ENCODE measurements around the gene SH3BP1. TPM values are rescaled to one million over a fixed set of nuclear protein-coding genes. Genes with fewer than 3 reads are reported as not detected.

Gene SH3BP1
- total RNA-seq, 1 experiment from 2014 or later, result 39.4 TPM

DNA sequence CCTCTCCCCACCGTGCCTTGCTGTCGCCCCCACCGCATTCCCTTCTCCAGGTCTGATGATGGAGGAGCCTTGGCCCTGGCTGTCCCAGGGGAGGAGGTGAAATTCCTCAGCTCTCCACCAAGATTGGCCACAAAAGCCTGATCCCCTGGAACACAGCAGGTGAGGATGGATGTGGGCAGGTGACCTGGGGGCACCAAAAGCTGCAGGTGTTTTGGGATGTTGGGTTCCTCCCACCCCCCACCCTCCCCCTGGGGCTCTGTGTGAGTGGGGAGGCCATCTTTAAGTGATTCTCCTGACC is 58.0 kb downstream of the SH3BP1 start (continued):
- TF ChIP-seq, protein P1, sequence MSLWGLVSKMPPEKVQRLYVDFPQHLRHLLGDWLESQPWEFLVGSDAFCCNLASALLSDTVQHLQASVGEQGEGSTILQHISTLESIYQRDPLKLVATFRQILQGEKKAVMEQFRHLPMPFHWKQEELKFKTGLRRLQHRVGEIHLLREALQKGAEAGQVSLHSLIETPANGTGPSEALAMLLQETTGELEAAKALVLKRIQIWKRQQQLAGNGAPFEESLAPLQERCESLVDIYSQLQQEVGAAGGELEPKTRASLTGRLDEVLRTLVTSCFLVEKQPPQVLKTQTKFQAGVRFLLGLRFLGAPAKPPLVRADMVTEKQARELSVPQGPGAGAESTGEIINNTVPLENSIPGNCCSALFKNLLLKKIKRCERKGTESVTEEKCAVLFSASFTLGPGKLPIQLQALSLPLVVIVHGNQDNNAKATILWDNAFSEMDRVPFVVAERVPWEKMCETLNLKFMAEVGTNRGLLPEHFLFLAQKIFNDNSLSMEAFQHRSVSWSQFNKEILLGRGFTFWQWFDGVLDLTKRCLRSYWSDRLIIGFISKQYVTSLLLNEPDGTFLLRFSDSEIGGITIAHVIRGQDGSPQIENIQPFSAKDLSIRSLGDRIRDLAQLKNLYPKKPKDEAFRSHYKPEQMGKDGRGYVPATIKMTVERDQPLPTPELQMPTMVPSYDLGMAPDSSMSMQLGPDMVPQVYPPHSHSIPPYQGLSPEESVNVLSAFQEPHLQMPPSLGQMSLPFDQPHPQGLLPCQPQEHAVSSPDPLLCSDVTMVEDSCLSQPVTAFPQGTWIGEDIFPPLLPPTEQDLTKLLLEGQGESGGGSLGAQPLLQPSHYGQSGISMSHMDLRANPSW (CRISPR knock-in tag; conservative IDR thresholded peaks at IDR 0.05; ENCODE audit: low read depth), result peak; percentile 76; the same call in 1 of the 2 replicates
- peak; percentile 4; the same call in 1 of the 2 replicates for TF ChIP-seq ZNF423 (CRISPR knock-in tag; IDR thresholded peaks at IDR 0.05)
- TF ChIP-seq, protein P2, sequence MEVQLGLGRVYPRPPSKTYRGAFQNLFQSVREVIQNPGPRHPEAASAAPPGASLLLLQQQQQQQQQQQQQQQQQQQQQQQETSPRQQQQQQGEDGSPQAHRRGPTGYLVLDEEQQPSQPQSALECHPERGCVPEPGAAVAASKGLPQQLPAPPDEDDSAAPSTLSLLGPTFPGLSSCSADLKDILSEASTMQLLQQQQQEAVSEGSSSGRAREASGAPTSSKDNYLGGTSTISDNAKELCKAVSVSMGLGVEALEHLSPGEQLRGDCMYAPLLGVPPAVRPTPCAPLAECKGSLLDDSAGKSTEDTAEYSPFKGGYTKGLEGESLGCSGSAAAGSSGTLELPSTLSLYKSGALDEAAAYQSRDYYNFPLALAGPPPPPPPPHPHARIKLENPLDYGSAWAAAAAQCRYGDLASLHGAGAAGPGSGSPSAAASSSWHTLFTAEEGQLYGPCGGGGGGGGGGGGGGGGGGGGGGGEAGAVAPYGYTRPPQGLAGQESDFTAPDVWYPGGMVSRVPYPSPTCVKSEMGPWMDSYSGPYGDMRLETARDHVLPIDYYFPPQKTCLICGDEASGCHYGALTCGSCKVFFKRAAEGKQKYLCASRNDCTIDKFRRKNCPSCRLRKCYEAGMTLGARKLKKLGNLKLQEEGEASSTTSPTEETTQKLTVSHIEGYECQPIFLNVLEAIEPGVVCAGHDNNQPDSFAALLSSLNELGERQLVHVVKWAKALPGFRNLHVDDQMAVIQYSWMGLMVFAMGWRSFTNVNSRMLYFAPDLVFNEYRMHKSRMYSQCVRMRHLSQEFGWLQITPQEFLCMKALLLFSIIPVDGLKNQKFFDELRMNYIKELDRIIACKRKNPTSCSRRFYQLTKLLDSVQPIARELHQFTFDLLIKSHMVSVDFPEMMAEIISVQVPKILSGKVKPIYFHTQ (CRISPR knock-in tag; IDR thresholded peaks at IDR 0.05), result no peak
- TF ChIP-seq HMGXB4 (CRISPR knock-in tag; IDR thresholded peaks at IDR 0.05), result 0 out of 2 replicates have a peak, but pooled peaks have one; percentile 44

DNA sequence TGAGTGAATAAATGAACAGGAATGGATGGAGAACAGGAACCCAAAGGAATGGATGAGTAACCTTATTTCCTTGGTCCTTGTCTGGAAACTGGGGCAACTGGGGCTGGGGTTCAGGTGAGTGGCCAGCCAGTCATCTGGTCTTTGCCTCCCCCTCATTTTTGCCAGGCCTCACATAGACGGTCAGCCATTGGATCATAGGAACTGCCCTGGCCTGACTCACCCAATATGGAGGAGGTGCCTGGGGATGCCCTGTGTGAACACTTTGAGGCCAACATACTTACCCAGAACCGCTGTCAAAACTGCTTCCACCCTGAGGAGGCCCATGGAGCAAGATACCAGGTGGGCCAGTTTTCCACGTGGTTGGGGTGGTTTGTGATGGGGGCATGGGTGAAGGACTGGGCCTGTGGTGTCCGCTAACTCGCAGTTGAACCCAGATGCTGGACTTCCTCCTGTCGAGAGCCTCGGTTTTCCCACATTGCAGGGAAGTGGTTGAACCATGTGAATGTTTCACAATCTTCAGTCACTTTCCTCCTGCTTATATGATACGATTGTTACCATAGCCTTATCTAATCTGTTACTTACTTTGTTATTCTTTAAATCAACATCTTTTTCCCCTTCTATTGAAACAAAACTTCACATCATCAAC is 61.8 kb downstream of the SH3BP1 start:
- ChIA-PET POLR2A (no interaction called here), CTCF (no interaction called here)
- TF ChIP-seq ZNF416 (CRISPR knock-in tag; IDR thresholded peaks at IDR 0.05) (no peak), CDX4 (CRISPR knock-in tag; IDR thresholded peaks at IDR 0.05; ENCODE audit: borderline replicate concordance) (no peak), ZNF232 (CRISPR knock-in tag; IDR thresholded peaks at IDR 0.05) (no peak), GTF2I (CRISPR knock-in tag; conservative IDR thresholded peaks at IDR 0.05) (no peak), NR1H2 (CRISPR knock-in tag; IDR thresholded peaks at IDR 0.05) (no peak), ATF1 (CRISPR knock-in tag; IDR thresholded peaks at IDR 0.05) (no peak), ERG (CRISPR knock-in tag; IDR thresholded peaks at IDR 0.05) (no peak), TEAD1 (CRISPR knock-in tag; IDR thresholded peaks at IDR 0.05) (no peak), JAZF1 (CRISPR knock-in tag; IDR thresholded peaks at IDR 0.05) (no peak), ETV6 (CRISPR knock-in tag; IDR thresholded peaks at IDR 0.05) (no peak), ZNF138 (CRISPR knock-in tag; conservative IDR thresholded peaks at IDR 0.05) (no peak), ZNF512 (CRISPR knock-in tag; IDR thresholded peaks at IDR 0.05; ENCODE audit: borderline replicate concordance) (no peak), SOX15 (CRISPR knock-in tag; IDR thresholded peaks at IDR 0.05) (no peak), ZNF671 (CRISPR knock-in tag; IDR thresholded peaks at IDR 0.05) (no peak), CREB1 (CRISPR knock-in tag; IDR thresholded peaks at IDR 0.05) (no peak)
- TF ChIP-seq, protein P3, sequence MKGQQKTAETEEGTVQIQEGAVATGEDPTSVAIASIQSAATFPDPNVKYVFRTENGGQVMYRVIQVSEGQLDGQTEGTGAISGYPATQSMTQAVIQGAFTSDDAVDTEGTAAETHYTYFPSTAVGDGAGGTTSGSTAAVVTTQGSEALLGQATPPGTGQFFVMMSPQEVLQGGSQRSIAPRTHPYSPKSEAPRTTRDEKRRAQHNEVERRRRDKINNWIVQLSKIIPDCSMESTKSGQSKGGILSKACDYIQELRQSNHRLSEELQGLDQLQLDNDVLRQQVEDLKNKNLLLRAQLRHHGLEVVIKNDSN (CRISPR knock-in tag; IDR thresholded peaks at IDR 0.05), result no peak
- TF ChIP-seq, protein P4, sequence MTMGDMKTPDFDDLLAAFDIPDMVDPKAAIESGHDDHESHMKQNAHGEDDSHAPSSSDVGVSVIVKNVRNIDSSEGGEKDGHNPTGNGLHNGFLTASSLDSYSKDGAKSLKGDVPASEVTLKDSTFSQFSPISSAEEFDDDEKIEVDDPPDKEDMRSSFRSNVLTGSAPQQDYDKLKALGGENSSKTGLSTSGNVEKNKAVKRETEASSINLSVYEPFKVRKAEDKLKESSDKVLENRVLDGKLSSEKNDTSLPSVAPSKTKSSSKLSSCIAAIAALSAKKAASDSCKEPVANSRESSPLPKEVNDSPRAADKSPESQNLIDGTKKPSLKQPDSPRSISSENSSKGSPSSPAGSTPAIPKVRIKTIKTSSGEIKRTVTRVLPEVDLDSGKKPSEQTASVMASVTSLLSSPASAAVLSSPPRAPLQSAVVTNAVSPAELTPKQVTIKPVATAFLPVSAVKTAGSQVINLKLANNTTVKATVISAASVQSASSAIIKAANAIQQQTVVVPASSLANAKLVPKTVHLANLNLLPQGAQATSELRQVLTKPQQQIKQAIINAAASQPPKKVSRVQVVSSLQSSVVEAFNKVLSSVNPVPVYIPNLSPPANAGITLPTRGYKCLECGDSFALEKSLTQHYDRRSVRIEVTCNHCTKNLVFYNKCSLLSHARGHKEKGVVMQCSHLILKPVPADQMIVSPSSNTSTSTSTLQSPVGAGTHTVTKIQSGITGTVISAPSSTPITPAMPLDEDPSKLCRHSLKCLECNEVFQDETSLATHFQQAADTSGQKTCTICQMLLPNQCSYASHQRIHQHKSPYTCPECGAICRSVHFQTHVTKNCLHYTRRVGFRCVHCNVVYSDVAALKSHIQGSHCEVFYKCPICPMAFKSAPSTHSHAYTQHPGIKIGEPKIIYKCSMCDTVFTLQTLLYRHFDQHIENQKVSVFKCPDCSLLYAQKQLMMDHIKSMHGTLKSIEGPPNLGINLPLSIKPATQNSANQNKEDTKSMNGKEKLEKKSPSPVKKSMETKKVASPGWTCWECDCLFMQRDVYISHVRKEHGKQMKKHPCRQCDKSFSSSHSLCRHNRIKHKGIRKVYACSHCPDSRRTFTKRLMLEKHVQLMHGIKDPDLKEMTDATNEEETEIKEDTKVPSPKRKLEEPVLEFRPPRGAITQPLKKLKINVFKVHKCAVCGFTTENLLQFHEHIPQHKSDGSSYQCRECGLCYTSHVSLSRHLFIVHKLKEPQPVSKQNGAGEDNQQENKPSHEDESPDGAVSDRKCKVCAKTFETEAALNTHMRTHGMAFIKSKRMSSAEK (CRISPR knock-in tag; IDR thresholded peaks at IDR 0.05; ENCODE audit: borderline replicate concordance), result no peak
- Mint-ChIP-seq H3K4me1 (peaks cover 5% of the 10 kb centered on the region), H3K27ac (no peak overlapping the region), H3K27me3 (ENCODE audit: low read depth) (no peaks in the 10 kb centered on the region), H3K9me3 (no peaks in the 10 kb centered on the region), H3K36me3 (peaks cover 56% of the 10 kb centered on the region), H3K4me3 (no peak overlapping the region)
- ATAC-seq (no peak), DNase-seq (ENCODE audit: low spot score) (no peak)

All from WTC11 (cell line).